Lung microvascular endothelial cell (primary cell): ENCODE data around the gene ANXA2. TPM values are rescaled to one million over a fixed set of nuclear protein-coding genes. Genes with fewer than 3 reads are reported as not detected.

ENCODE experiments used
- DNase-seq, 2 donors: peaks; one replicate each; pipeline versions ENCODE4 v3.0.0 to v3.0.0-alpha.2; 2010; ENCODE audit warnings: low read depth in 2 of 2
- total RNA-seq: library from RNA; depleted of rRNA; stranded (reverse); fragments of >200 nt; gene quantifications from 2 replicates; pipeline ENCODE4 v1.2.1, GENCODE V29; 2014

ANXA2 gene
- total RNA-seq, 1 donor from 2014 or later, result 2,890 TPM

DNA sequence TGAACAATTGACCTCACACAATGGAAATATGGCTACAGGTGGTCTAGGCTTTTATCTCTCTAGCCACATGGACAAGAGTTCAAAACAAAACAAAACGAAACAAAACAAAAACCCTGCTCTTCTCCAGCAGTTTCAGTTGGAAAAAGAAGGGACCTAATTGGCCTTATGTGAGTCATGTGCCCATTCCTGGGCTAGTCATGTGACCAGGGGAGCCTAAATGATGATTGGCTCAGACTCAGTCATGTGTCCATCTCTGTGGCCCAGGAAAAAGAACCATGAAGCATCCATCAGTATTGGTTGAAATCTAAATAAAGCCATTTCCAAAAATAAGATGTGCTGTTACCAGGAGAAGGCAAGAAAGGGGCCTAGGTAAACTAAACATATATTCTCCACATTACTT is 96.8 kb downstream of the ANXA2 start:
- DNase-seq, result peak in 1 of 2 donors; percentile 3

DNA sequence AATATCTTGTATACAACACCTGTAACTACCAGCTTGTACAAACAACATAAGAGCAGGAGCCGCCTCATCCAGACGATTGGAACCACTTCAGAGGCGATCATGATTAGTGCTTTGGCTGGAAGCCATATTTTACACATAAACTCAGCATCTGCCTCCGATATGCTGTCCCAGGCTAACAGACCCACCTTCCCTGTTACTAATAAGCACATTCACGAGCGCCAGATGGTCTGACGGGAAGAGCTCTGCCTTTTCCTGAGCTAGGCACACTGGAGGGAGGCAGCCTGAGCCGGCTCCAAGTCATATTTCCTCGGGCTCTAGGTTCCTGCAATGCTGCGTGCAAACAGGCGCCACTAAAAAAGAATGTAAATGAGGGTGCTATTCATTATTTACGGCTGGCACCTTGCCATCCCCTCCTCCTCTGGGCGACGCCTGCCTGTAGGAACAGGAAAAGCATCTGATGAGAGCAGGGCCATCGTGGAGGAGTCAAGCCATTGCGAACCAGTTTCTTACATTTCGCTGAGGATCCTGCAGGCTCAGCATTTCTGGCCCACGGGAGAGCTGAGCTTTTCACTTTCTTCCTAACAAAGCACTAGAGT is 98.2 kb downstream of the ANXA2 start:
- peak in 1 of 2 donors; percentile 26 for DNase-seq

Other genes starting within 250 kb of the ANXA2 start
- gene ICE2, start 81.2 kb upstream of the ANXA2 start, total RNA-seq, result 24.6 and 32.7 TPM in 2 replicates